Ishikawa (cell line): ENCODE results near the gene PDE12.

Experiments
- CEBPB ChIP-seq: IDR thresholded peaks from 2 replicates; pipeline ENCODE4 v1.6.1; 2012
- CREB1 ChIP-seq: IDR thresholded peaks from 2 replicates; pipeline ENCODE4 v1.6.1; 2012; ENCODE audit warnings: low read depth
- EP300 ChIP-seq: IDR thresholded peaks from 2 replicates; pipeline ENCODE4 v1.6.1; 2012; ENCODE audit warnings: borderline replicate concordance
- RAD21 ChIP-seq: IDR thresholded peaks from 2 replicates; pipeline ENCODE4 v1.6.1; 2012; ENCODE audit warnings: low read depth
- TEAD4 ChIP-seq: IDR thresholded peaks from 2 replicates; pipeline ENCODE4 v1.6.1; 2012
- YY1 ChIP-seq: IDR thresholded peaks from 2 replicates; pipeline ENCODE4 v1.6.1; 2012; ENCODE audit warnings: low read depth
- TF ChIP-seq, protein P1 (sequence below): IDR thresholded peaks from 2 replicates; pipeline ENCODE4 v1.6.1; 2012
- TF ChIP-seq, protein P2 (sequence below): IDR thresholded peaks from 2 replicates; pipeline ENCODE4 v1.6.1; 2012; ENCODE audit warnings: low read depth, mild to moderate bottlenecking

DNA sequence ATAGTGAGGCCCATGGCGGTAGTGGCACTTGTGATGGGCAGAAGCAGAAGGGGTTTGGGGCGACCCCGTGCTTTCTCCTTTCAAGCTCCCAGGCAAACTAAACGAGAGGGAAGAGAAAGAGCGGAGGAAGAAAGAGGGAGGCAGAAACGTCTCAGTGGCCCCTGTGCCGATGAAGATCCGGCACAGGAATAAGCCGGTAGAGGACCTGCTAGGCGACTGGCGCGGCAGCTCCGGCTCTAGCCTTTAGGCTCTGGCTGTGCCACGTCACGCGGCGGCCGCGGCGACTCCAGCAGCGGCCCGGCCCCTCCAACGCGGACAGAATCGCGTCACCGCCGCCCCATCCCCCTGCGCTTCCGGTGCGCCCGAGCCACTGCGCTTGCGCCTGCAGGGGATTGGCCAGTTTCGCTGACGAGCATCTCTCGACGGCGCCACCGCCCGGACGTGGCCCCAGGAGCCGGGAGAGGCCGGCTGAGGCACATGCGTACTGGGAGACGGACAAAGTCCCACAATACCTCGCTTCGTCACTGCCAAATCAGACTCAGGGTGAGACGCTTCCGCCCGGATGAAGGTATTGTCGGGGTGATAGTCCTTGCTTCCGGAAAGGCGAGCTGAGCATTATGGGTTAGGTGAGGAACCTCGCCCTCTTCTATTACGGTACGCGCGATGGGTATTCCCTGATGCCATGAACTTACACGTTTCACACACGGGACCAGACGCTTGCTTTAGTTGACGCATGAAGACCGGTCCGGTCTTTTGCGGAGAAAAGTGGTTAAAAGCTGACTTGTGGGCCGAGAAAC, 41.3 kb downstream of the PDE12 start, which contains the start of gene ARF4:
- no peak for TF ChIP-seq TEAD4
- TF ChIP-seq, protein P1, sequence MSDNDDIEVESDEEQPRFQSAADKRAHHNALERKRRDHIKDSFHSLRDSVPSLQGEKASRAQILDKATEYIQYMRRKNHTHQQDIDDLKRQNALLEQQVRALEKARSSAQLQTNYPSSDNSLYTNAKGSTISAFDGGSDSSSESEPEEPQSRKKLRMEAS, result peak; percentile 85
- TF ChIP-seq CREB1, result peak; percentile 92
- no peak for TF ChIP-seq RAD21
- TF ChIP-seq, protein P2, sequence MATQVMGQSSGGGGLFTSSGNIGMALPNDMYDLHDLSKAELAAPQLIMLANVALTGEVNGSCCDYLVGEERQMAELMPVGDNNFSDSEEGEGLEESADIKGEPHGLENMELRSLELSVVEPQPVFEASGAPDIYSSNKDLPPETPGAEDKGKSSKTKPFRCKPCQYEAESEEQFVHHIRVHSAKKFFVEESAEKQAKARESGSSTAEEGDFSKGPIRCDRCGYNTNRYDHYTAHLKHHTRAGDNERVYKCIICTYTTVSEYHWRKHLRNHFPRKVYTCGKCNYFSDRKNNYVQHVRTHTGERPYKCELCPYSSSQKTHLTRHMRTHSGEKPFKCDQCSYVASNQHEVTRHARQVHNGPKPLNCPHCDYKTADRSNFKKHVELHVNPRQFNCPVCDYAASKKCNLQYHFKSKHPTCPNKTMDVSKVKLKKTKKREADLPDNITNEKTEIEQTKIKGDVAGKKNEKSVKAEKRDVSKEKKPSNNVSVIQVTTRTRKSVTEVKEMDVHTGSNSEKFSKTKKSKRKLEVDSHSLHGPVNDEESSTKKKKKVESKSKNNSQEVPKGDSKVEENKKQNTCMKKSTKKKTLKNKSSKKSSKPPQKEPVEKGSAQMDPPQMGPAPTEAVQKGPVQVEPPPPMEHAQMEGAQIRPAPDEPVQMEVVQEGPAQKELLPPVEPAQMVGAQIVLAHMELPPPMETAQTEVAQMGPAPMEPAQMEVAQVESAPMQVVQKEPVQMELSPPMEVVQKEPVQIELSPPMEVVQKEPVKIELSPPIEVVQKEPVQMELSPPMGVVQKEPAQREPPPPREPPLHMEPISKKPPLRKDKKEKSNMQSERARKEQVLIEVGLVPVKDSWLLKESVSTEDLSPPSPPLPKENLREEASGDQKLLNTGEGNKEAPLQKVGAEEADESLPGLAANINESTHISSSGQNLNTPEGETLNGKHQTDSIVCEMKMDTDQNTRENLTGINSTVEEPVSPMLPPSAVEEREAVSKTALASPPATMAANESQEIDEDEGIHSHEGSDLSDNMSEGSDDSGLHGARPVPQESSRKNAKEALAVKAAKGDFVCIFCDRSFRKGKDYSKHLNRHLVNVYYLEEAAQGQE, result no peak
- peak; percentile 40; the same call in 1 of the 2 replicates for TF ChIP-seq EP300
- no peak for TF ChIP-seq CEBPB
- TF ChIP-seq YY1, result peak; percentile 56
